GM12878 (cell line): ENCODE results near the gene SIK2. TPM values are rescaled to one million over a fixed set of nuclear protein-coding genes. Genes with fewer than 3 reads are reported as not detected.

Experiments
- BACH1 ChIP-seq: fragments of 450-650 bp; IDR thresholded peaks from 2 replicates; pipeline ENCODE4 v1.6.1; 2017; ENCODE audit warnings: mild to moderate bottlenecking, borderline replicate concordance
- CUX1 ChIP-seq: IDR thresholded peaks from 2 replicates; pipeline ENCODE4 v1.6.1; 2012; ENCODE audit warnings: improper control_type of control experiment, low read depth, low read length; ENCODE audit not compliant: insufficient replicate concordance
- PKNOX1 ChIP-seq: fragments of 450-650 bp; IDR thresholded peaks from 2 replicates; pipeline ENCODE4 v1.6.1; 2016; ENCODE audit warnings: mild to moderate bottlenecking
- RAD21 ChIP-seq: IDR thresholded peaks from 2 replicates; pipeline ENCODE4 v1.6.1; 2011; ENCODE audit warnings: mild to moderate bottlenecking, low read depth, low read length, moderate library complexity; ENCODE audit not compliant: insufficient read depth
- SKIL ChIP-seq: fragments of 450-650 bp; IDR thresholded peaks from 2 replicates; pipeline ENCODE4 v1.6.1; 2017; ENCODE audit warnings: mild to moderate bottlenecking, low read depth, inconsistent platforms; ENCODE audit not compliant: poor library complexity, severe bottlenecking
- polyA plus RNA-seq, 11 experiments: library from polyadenylated mRNA; depleted of rRNA in 4 of 11; unstranded in 6 of 11; stranded (reverse) in 5 of 11; fragments of >200 nt; fragmentation: Nextera tagmentation in 4 of 11; fragmentation: Illumina TruSeq in 1 of 11; extraction: Ambion mirVana in 4 of 11; extraction: Trizol in 1 of 11; gene quantifications; 1 replicate in 1 of 11; 2 replicates in 10 of 11; pipeline versions ENCODE4 v1.2.1 to v1.2.3, GENCODE V29; 2011 to 2016; ENCODE audit warnings: inconsistent platforms in 2 of 11, missing spikeins in 2 of 11, low read depth in 1 of 11
- total RNA-seq, 4 experiments: library from RNA; depleted of rRNA in 3 of 4; stranded (reverse); fragments of >200 nt in 3 of 4; fragmentation: Illumina TruSeq in 1 of 4; extraction: Trizol in 1 of 4; gene quantifications; 2 replicates each; pipeline versions ENCODE4 v1.2.1 to v1.2.3, GENCODE V29; 2013 to 2021

Gene SIK2
- total and polyA plus RNA-seq, 10 of the 15 experiments (the other 5 are each of a cell fraction or from before 2014, with no cell fraction given): 0.97 to 14.2 (median 4.5) TPM

GRCh38 chr11:111777094-111778046 is 175.1 kb downstream of the SIK2 start (continued):
- TF ChIP-seq SKIL (peak; percentile 46), CUX1 (no peak), PKNOX1 (peak; percentile 39; the same call in 1 of the 2 replicates), BACH1 (no peak), RAD21 (peak; percentile 88)
- TF ChIP-seq, all 136 proteins: peak for 9
